ENCODE measurements around the gene TSPAN9. TPM values are rescaled to one million over a fixed set of nuclear protein-coding genes. Genes with fewer than 3 reads are reported as not detected.

Gene TSPAN9
- total RNA-seq, 1 donor from 2014 or later: 5.0 TPM

DNA sequence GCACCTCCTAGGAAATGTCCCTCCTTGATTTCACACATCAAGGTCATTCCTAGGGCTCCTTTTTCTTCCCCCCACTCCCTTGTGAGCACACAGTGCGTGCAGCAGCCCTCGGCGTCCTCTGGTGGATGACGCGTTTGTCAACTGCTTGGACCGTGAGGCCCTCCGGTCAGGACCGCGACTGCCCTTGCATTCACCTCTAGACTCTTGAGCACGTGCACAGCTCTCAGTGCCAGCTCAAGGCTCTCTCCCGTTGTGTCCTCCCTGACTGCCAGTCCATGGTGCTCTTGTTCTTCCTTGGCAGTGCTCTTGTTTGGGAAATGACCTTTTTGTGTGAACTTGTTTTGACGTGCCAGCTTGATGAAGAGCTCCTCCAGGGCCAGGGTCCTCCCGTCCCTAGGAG is 67.9 kb downstream of the TSPAN9 start:
- DNase-seq (ENCODE audit: low read depth): no peak
- H3K4me3 ChIP-seq (ENCODE audit: low read depth, low read length): no peak overlapping the region
- H3K36me3 ChIP-seq (ENCODE audit: control insufficient read depth, insufficient read depth, low read length): no peaks in the 10 kb centered on the region
- no peaks in the 10 kb centered on the region for H3K27me3 ChIP-seq (ENCODE audit: control insufficient read depth, insufficient read depth, low read length)
- no peak for FAIRE-seq
- no peak for TF ChIP-seq CTCF (IDR thresholded peaks at IDR 0.05; ENCODE audit: insufficient read depth, low read length, severe bottlenecking)

DNA sequence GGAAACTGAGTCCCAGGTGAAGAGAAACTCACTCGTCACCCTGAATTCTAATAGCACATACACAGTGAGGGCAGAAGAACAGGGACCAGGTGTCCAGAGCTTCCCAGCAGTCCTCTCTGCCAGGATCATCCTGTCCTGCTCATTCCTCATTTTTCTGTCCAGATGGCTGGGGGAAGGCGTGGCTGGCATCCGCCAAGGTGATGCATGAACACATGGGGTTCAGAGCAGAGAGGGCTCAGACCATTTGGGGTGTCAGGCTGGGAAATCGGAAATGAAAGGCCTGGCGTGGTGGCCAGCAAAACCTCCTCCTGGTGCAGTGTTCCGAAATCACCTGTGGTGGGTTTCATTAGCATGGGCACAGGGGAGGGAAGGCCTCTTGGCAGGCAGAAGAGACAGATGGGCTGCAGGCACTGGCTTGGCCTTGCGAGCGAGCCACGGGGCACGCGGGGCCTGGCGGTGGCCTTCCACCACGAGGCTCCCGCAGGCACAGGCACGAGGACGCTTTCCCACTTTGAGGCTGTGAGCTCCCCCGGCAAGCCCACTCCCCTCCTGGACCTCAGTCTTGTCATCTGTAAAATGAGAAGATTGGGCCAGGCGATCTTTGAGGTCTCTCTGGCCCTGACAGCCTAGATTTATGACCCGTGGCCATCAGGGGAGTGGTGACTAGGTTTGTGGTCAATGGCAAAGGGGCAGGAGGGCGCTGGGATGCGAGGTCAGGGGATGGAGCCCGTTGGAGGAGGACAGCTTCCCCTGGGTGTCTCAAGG is 68.5 kb downstream of the TSPAN9 start:
- Histone ChIP-seq H3K27me3 (ENCODE audit: control insufficient read depth, insufficient read depth, low read length) (no peaks in the 10 kb centered on the region), H3K36me3 (ENCODE audit: control insufficient read depth, insufficient read depth, low read length) (no peaks in the 10 kb centered on the region), H3K4me3 (ENCODE audit: low read depth, low read length) (no peak overlapping the region)
- DNase-seq (ENCODE audit: low read depth) (no peak), FAIRE-seq (no peak)
- no peak for TF ChIP-seq CTCF (IDR thresholded peaks at IDR 0.05; ENCODE audit: insufficient read depth, low read length, severe bottlenecking)

- TF ChIP-seq CTCF (IDR thresholded peaks at IDR 0.05; ENCODE audit: insufficient read depth, low read length, severe bottlenecking): no peak
- no peak for FAIRE-seq
- DNase-seq (ENCODE audit: low read depth): no peak
- Histone ChIP-seq H3K27me3 (ENCODE audit: control insufficient read depth, insufficient read depth, low read length) (no peaks in the 10 kb centered on the region), H3K4me3 (ENCODE audit: low read depth, low read length) (no peak overlapping the region), H3K36me3 (ENCODE audit: control insufficient read depth, insufficient read depth, low read length) (no peaks in the 10 kb centered on the region)
Measured at GRCh38 chr12:3147260-3147659, 70.1 kb downstream of the TSPAN9 start.

DNA sequence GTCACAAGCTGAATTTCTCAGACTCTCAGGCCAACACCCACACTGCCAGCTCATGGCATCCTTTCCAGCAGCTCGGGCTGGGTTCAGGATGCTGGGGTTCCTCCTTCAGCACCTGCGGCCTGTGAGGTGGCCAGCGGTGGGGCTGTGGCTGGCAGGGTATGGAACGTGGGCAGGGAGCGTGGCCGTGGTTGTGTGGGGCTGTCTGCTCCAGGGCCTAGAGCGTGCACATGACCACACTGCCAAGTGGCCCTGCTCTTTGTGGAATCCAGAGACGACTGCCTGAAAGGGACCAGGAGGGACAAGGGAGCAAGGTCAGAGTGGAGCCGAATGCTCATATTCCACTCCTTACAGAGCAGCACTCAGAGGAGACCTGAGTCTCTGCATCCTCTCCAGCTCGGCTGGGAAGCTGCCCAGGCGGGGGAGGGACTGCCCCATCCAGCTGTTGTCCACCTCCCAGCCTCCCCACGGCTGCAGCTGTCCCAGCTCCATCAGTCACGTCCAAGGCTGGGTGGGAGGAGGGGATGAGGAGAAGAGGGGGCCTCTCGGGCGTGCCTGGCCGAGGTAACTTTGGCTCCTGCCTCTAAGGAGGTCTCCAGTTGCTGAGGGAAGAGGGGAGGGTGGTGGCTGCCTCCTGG is 71.3 kb downstream of the TSPAN9 start:
- TF ChIP-seq CTCF (IDR thresholded peaks at IDR 0.05; ENCODE audit: insufficient read depth, low read length, severe bottlenecking): no peak
- Histone ChIP-seq H3K27me3 (ENCODE audit: control insufficient read depth, insufficient read depth, low read length) (no peaks in the 10 kb centered on the region), H3K36me3 (ENCODE audit: control insufficient read depth, insufficient read depth, low read length) (no peaks in the 10 kb centered on the region), H3K4me3 (ENCODE audit: low read depth, low read length) (no peak overlapping the region)
- DNase-seq (ENCODE audit: low read depth) (no peak), FAIRE-seq (peak; percentile 36)

DNA sequence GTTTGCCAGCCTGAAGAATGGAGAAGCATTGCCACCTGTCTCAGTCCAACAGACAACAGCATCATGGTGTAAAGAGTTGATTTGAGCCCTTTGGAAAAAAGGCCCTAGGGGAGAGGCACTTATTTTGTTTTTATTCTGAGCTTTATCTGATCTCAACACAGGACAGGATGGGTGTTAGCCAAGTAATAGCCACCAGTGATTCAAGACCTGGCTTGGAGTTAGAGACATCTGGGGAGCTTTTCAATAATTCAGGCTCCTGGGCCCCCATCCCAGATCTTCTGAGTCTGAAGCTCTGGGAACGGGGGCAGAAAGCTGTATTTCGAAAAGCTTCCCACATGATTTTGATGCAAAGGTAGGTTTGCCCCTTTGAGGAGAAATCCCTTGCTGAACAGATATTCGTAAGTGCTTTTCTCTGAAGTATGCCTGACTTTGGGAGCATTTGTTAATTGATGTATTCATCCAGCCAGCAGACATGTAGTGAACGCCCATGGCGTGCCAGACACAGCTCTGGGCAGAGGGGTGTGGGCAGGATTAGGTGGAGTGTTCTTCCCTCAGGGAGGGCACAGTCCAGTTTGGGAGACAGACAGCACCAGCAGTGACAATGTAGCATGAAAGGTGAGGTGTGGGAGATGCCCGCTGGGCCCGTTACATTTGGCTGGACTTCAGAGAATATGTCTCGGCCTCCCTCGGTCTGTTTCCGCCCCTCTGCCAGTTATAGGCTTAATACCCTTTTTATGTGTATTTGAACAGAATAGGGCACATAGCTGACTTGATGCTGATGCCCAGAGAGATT is 72.5 kb downstream of the TSPAN9 start:
- Histone ChIP-seq H3K4me3 (ENCODE audit: low read depth, low read length) (no peak overlapping the region), H3K36me3 (ENCODE audit: control insufficient read depth, insufficient read depth, low read length) (no peaks in the 10 kb centered on the region), H3K27me3 (ENCODE audit: control insufficient read depth, insufficient read depth, low read length) (no peaks in the 10 kb centered on the region)
- FAIRE-seq (peak; percentile 13), DNase-seq (ENCODE audit: low read depth) (no peak)
- TF ChIP-seq CTCF (IDR thresholded peaks at IDR 0.05; ENCODE audit: insufficient read depth, low read length, severe bottlenecking): no peak
